Measurements from ENCODE around the gene GNB5.

The GNB5 gene

DNA sequence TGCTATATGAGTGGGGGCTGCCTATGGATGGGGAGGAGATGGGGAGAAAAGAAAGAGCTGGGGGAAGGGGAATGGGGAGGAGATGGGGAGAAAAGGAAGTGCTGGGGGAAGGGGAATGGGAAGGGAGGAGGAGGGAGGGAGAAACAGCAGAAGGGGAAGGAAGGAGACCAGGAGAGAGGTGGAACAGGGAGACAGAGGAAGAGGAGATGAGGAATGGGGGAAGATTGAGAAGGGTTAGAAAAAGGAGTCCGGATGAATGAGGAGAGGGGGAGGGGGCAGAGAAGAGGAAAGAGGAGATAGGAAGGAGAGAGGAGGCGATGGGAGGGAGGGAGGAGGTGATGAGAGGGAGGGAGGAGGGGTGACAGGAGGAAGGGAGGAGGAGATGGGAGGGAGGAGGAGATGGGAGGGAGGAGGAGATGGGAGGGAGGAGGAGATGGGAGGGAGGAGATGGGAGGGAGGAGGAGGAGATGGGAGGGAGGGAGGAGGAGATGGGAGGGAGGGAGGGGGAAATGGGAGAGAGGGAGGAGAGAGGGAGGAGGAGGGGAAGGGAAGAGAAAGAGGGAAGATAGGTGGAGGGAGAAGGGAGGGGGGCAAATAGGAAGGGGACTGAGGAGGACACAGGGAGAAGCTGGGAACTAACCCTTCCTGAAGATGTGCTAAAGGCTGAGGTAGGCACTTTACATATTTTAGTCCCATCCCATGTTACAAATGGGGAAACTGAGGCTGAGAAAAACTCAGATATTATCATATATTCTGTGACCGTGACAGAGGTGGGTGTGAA is 72.0 kb downstream of the GNB5 start:
- H3K9me3 ChIP-seq (ENCODE audit: severe bottlenecking), result no peaks in the 10 kb centered on the region
- no peak overlapping the region for H3K27ac ChIP-seq (ENCODE audit: poor library complexity, severe bottlenecking)
- H3K36me3 ChIP-seq (ENCODE audit: low read depth), result peaks cover 5% of the 10 kb centered on the region; the same call in 1 of the 2 replicates
- no peak overlapping the region for H3K4me3 ChIP-seq (ENCODE audit: severe bottlenecking)
- TF ChIP-seq, protein P1, sequence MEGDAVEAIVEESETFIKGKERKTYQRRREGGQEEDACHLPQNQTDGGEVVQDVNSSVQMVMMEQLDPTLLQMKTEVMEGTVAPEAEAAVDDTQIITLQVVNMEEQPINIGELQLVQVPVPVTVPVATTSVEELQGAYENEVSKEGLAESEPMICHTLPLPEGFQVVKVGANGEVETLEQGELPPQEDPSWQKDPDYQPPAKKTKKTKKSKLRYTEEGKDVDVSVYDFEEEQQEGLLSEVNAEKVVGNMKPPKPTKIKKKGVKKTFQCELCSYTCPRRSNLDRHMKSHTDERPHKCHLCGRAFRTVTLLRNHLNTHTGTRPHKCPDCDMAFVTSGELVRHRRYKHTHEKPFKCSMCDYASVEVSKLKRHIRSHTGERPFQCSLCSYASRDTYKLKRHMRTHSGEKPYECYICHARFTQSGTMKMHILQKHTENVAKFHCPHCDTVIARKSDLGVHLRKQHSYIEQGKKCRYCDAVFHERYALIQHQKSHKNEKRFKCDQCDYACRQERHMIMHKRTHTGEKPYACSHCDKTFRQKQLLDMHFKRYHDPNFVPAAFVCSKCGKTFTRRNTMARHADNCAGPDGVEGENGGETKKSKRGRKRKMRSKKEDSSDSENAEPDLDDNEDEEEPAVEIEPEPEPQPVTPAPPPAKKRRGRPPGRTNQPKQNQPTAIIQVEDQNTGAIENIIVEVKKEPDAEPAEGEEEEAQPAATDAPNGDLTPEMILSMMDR (IDR thresholded peaks at IDR 0.05; ENCODE audit: poor library complexity, severe bottlenecking), result no peak
- peaks cover 4% of the 10 kb centered on the region for H3K4me1 ChIP-seq (ENCODE audit: insufficient read depth, poor library complexity, severe bottlenecking)
- DNase-seq (ENCODE audit: low spot score) (no peak), ATAC-seq (ENCODE audit: low read depth) (no peak)
- no peaks in the 10 kb centered on the region for H3K27me3 ChIP-seq (ENCODE audit: insufficient read depth, poor library complexity, severe bottlenecking)

DNA sequence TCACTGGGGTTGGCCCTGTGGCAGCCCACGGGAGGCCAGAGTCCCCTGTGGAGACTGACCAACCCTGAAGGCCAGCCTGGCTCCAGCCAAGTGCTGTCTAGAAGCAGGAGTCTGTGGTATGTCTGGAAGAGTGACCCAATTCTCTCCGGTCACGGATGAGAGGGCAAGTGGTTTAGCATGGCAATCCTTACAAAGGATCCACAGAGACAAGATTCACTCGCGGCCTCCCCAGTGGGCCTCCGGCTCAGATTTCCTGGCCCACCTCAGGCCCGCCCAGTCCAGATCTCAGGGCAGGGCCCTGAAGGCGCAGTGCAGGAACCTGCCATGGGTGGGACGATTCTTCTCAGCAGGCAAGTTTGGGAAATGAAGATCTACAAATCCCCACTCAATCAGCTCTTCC is 73.6 kb downstream of the GNB5 start:
- H3K9me3 ChIP-seq (ENCODE audit: severe bottlenecking), result no peaks in the 10 kb centered on the region
- no peak for ATAC-seq (ENCODE audit: low read depth)
- no peaks in the 10 kb centered on the region for H3K27me3 ChIP-seq (ENCODE audit: insufficient read depth, poor library complexity, severe bottlenecking)
- H3K4me1 ChIP-seq (ENCODE audit: insufficient read depth, poor library complexity, severe bottlenecking), result peaks cover 3% of the 10 kb centered on the region
- H3K36me3 ChIP-seq (ENCODE audit: low read depth), result peaks cover 5% of the 10 kb centered on the region; the same call in 1 of the 2 replicates
- TF ChIP-seq, protein P1 (IDR thresholded peaks at IDR 0.05; ENCODE audit: poor library complexity, severe bottlenecking), result no peak
- DNase-seq (ENCODE audit: low spot score), result peak; percentile 62
- H3K4me3 ChIP-seq (ENCODE audit: severe bottlenecking), result no peak overlapping the region
- H3K27ac ChIP-seq (ENCODE audit: poor library complexity, severe bottlenecking), result no peak overlapping the region

GRCh38 chr15:52115598-52116427 is 75.4 kb downstream of the GNB5 start:
- Histone ChIP-seq H3K36me3 (ENCODE audit: low read depth) (no peaks in the 10 kb centered on the region), H3K27ac (ENCODE audit: poor library complexity, severe bottlenecking) (no peak overlapping the region), H3K4me1 (ENCODE audit: insufficient read depth, poor library complexity, severe bottlenecking) (no peaks in the 10 kb centered on the region), H3K9me3 (ENCODE audit: severe bottlenecking) (no peaks in the 10 kb centered on the region), H3K4me3 (ENCODE audit: severe bottlenecking) (no peak overlapping the region), H3K27me3 (ENCODE audit: insufficient read depth, poor library complexity, severe bottlenecking) (no peaks in the 10 kb centered on the region)
- TF ChIP-seq, protein P1 (IDR thresholded peaks at IDR 0.05; ENCODE audit: poor library complexity, severe bottlenecking), result no peak
- no peak for DNase-seq (ENCODE audit: low spot score)
- no peak for ATAC-seq (ENCODE audit: low read depth)

- DNase-seq (ENCODE audit: low spot score) (no peak), ATAC-seq (ENCODE audit: low read depth) (no peak)
- Histone ChIP-seq H3K27me3 (ENCODE audit: insufficient read depth, poor library complexity, severe bottlenecking) (no peaks in the 10 kb centered on the region), H3K4me1 (ENCODE audit: insufficient read depth, poor library complexity, severe bottlenecking) (no peaks in the 10 kb centered on the region), H3K9me3 (ENCODE audit: severe bottlenecking) (no peaks in the 10 kb centered on the region), H3K36me3 (ENCODE audit: low read depth) (no peaks in the 10 kb centered on the region), H3K4me3 (ENCODE audit: severe bottlenecking) (no peak overlapping the region), H3K27ac (ENCODE audit: poor library complexity, severe bottlenecking) (no peak overlapping the region)
- TF ChIP-seq, protein P1 (IDR thresholded peaks at IDR 0.05; ENCODE audit: poor library complexity, severe bottlenecking), result no peak
Measured at GRCh38 chr15:52114261-52115055, 76.7 kb downstream of the GNB5 start.
